ENCODE measurements around the gene ARHGAP6. TPM values are rescaled to one million over a fixed set of nuclear protein-coding genes. Genes with fewer than 3 reads are reported as not detected.

ARHGAP6 gene
- total and polyA plus RNA-seq, 2 donors (not counting 3 experiments of a cell fraction or from before 2014, with no cell fraction given), result 0.69 to 0.83 TPM

DNA sequence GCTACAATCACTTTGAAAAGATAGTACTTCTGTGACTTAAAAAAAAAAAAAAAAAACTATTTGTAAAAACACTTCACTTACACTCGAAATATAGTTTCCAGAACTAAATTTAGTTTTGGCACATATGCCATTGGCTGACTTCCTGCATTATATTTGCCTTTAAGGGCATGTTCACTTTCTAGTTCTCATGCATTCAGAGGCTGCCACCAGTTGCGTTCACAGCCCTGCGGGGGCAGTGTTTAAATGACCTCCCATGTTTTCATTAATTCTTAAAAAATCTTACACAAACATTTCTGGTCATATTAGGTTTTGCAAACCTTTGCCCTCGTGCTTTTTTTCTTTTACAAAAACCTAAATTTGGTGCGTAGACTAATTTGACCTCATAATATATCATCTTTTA is 12.4 kb upstream of the ARHGAP6 start:
- Histone ChIP-seq H3K4me2 (ENCODE audit: insufficient read depth, low read length) (no peak overlapping the region), H3K79me2 (ENCODE audit: control insufficient read depth, insufficient read depth, low read length) (no peaks in the 10 kb centered on the region), H3K4me1 (ENCODE audit: control insufficient read depth, extremely low read depth, insufficient read depth, low read length) (no peaks in the 10 kb centered on the region), H3K36me3 (ENCODE audit: control insufficient read depth in 2 of 2, extremely low read depth in 1 of 2, insufficient read depth in 2 of 2, low read length in 2 of 2) (no peaks in the 10 kb centered on the region), H3K9me3 (replicated peaks; ENCODE audit: control insufficient read depth, insufficient read depth, low read length) (no peaks in the 10 kb centered on the region), H4K20me1 (replicated peaks; ENCODE audit: control insufficient read depth, extremely low read depth, insufficient read depth, low read length) (no peaks in the 10 kb centered on the region), H3K9me1 (replicated peaks; ENCODE audit: control insufficient read depth, extremely low read depth, insufficient read depth, low read length) (no peaks in the 10 kb centered on the region), H2AFZ (ENCODE audit: low read depth, low read length) (no peak overlapping the region), H3K9ac (replicated peaks; ENCODE audit: extremely low read depth, insufficient read depth, low read length) (no peak overlapping the region), H3K27me3 (ENCODE audit: control insufficient read depth in 2 of 2, insufficient read depth in 2 of 2, low read length in 2 of 2) (no peaks in the 10 kb centered on the region), H3K4me3 (replicated peaks in 1 of 3; ENCODE audit: insufficient read depth in 1 of 3, low read depth in 1 of 3, low read length in 3 of 3) (no peak overlapping the region), H3K27ac (ENCODE audit: insufficient read depth, low read depth, low read length) (no peak overlapping the region)
- TF ChIP-seq JUN (IDR thresholded peaks at IDR 0.05; ENCODE audit: borderline replicate concordance, insufficient read depth, insufficient read length, low read depth) (no peak), FOS (IDR thresholded peaks at IDR 0.05; ENCODE audit: borderline replicate concordance, insufficient read depth, low read length) (no peak), POLR2AphosphoS5 (IDR thresholded peaks at IDR 0.05; ENCODE audit: insufficient read depth, low read depth, low read length) (no peak), MYC (IDR thresholded peaks at IDR 0.05; ENCODE audit: low read depth, low read length) (no peak), MAX (IDR thresholded peaks at IDR 0.05; ENCODE audit: insufficient read depth, insufficient read length) (no peak), POLR2A (IDR thresholded peaks at IDR 0.05; ENCODE audit: low read depth, low read length) (no peak), EZH2 (IDR thresholded peaks at IDR 0.05; ENCODE audit: borderline replicate concordance, low read depth, low read length, severe bottlenecking) (no peak)
- TF ChIP-seq, protein P1, sequence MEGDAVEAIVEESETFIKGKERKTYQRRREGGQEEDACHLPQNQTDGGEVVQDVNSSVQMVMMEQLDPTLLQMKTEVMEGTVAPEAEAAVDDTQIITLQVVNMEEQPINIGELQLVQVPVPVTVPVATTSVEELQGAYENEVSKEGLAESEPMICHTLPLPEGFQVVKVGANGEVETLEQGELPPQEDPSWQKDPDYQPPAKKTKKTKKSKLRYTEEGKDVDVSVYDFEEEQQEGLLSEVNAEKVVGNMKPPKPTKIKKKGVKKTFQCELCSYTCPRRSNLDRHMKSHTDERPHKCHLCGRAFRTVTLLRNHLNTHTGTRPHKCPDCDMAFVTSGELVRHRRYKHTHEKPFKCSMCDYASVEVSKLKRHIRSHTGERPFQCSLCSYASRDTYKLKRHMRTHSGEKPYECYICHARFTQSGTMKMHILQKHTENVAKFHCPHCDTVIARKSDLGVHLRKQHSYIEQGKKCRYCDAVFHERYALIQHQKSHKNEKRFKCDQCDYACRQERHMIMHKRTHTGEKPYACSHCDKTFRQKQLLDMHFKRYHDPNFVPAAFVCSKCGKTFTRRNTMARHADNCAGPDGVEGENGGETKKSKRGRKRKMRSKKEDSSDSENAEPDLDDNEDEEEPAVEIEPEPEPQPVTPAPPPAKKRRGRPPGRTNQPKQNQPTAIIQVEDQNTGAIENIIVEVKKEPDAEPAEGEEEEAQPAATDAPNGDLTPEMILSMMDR (IDR thresholded peaks at IDR 0.05; ENCODE audit: extremely low read depth in 1 of 2, insufficient read depth in 1 of 2, low read depth in 1 of 2, low read length in 2 of 2), result peak in 1 of 2 donors; percentile 12
- FAIRE-seq (no peak), DNase-seq (ENCODE audit: low read depth, low spot score) (no peak)
- no TSS peak for BruUV-seq (replicated peaks)
- ChIA-PET CTCF (interaction anchor here (1.1 to 2.6 kb wide), 2 partner anchors 11 to 61 kb away, joined by 3 to 10 read pairs; no protein-coding TSS in a partner anchor), POLR2A (no interaction called here)
- intact Hi-C loops (cut with micrococcal nuclease) (no loop called here), dilution Hi-C loops (cut with MboI; ENCODE audit: extremely low pct_ligation_motif_present, low sequenced_read_pairs) (no loop called here)
